ENCODE measurements around the gene SUSD1. TPM values are rescaled to one million over a fixed set of nuclear protein-coding genes. Genes with fewer than 3 reads are reported as not detected.

Gene SUSD1
- total RNA-seq, 1 donor from 2014 or later: 19.9 TPM

DNA sequence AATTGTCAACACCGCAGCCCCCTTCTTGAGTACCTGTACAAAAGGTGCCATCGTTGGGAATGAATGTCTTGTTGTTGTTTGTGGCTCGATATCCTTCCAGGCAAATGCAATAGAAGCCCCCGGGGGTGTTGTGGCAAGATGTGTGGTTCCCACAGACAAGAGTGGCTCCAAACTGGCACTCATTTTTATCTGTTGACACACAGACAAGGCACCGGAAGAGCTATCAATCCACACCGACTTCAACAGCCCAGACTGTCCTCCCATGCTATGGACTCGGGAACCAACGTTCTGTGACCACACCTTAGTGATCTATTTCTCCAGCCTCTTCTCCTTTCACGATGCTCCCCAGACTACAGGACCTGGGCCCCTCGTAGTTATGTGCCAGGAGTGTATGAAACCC lies 25.9 kb downstream of the SUSD1 start:
- H3K36me3 Mint-ChIP-seq (ENCODE audit: unreplicated experiment): no peaks in the 10 kb centered on the region
- no peaks in the 10 kb centered on the region for H3K27me3 Mint-ChIP-seq (ENCODE audit: unreplicated experiment)
- H3K27ac Mint-ChIP-seq (ENCODE audit: unreplicated experiment): no peak overlapping the region
- no peak for DNase-seq
- H3K9me3 Mint-ChIP-seq (ENCODE audit: unreplicated experiment): no peaks in the 10 kb centered on the region
- H3K4me3 Mint-ChIP-seq (ENCODE audit: unreplicated experiment): no peak overlapping the region
- TF ChIP-seq, protein P1, sequence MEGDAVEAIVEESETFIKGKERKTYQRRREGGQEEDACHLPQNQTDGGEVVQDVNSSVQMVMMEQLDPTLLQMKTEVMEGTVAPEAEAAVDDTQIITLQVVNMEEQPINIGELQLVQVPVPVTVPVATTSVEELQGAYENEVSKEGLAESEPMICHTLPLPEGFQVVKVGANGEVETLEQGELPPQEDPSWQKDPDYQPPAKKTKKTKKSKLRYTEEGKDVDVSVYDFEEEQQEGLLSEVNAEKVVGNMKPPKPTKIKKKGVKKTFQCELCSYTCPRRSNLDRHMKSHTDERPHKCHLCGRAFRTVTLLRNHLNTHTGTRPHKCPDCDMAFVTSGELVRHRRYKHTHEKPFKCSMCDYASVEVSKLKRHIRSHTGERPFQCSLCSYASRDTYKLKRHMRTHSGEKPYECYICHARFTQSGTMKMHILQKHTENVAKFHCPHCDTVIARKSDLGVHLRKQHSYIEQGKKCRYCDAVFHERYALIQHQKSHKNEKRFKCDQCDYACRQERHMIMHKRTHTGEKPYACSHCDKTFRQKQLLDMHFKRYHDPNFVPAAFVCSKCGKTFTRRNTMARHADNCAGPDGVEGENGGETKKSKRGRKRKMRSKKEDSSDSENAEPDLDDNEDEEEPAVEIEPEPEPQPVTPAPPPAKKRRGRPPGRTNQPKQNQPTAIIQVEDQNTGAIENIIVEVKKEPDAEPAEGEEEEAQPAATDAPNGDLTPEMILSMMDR (IDR thresholded peaks at IDR 0.05; ENCODE audit: partially characterized antibody, unreplicated experiment): no peak
- no peaks in the 10 kb centered on the region for H3K4me1 Mint-ChIP-seq (ENCODE audit: low read depth, unreplicated experiment)

DNA sequence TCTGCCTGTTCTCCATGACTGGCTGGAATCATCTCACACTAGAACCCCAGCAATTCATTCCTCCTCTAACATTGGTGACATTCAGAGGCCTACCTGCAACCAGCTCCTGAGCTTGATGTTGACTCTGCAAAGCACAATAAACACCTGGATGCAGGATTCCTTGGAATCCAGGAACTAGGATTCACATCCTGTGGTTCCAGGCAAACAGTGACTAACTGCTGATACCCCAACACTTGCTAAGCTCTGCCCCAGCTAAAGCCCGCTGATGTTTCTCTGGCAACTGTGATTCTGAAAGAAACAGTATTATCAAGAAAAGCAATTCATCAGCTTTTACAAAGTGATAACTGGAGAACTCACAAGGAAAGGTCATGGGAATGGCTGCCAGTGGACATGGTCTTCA lies 29.2 kb downstream of the SUSD1 start:
- H3K9me3 Mint-ChIP-seq (ENCODE audit: unreplicated experiment): no peaks in the 10 kb centered on the region
- H3K27me3 Mint-ChIP-seq (ENCODE audit: unreplicated experiment): no peaks in the 10 kb centered on the region
- H3K27ac Mint-ChIP-seq (ENCODE audit: unreplicated experiment): no peak overlapping the region
- H3K4me3 Mint-ChIP-seq (ENCODE audit: unreplicated experiment): no peak overlapping the region
- no peak for DNase-seq
- no peaks in the 10 kb centered on the region for H3K4me1 Mint-ChIP-seq (ENCODE audit: low read depth, unreplicated experiment)
- H3K36me3 Mint-ChIP-seq (ENCODE audit: unreplicated experiment): no peaks in the 10 kb centered on the region
- TF ChIP-seq, protein P1 (IDR thresholded peaks at IDR 0.05; ENCODE audit: partially characterized antibody, unreplicated experiment): no peak

DNA sequence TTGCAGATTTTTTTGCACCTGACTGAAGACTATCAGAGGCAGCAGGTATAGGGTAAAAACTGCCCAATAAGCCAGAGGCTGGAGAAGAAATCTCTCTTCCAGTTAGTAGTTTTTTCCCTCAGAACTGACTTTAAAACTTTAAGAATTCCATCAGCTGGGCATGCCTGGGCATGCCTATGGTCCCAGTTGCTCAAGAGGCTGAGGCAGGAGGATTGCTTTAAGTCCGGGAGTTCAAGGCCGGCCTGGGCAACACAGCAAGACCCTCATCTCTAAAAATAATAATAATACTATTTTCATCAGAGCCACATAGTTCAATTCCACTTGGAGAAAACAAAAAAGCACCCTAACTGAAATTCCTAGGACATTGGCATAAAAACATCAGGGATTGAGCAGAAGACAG lies 30.3 kb downstream of the SUSD1 start:
- TF ChIP-seq, protein P1 (IDR thresholded peaks at IDR 0.05; ENCODE audit: partially characterized antibody, unreplicated experiment): no peak
- no peaks in the 10 kb centered on the region for H3K36me3 Mint-ChIP-seq (ENCODE audit: unreplicated experiment)

DNA sequence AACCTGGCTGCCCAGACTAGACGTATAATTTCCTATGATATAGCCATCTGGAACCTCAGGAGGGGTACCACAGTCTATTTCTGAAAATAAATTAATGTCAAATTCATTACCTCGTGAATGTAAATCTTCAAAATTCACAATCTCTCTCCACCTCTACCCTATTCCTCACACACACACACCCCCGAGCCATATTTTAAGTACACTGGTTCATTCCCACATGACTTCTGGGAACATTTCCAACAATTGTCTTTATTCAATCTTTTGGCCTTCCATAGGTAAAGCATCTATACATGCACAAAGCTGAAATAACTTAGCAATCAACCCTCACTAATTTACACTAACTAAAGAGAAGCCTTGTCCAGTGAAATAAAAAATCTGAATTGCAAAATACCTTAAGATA lies 32.7 kb downstream of the SUSD1 start:
- Mint-ChIP-seq H3K4me1 (ENCODE audit: low read depth, unreplicated experiment) (no peaks in the 10 kb centered on the region), H3K27ac (ENCODE audit: unreplicated experiment) (no peak overlapping the region), H3K36me3 (ENCODE audit: unreplicated experiment) (no peaks in the 10 kb centered on the region), H3K27me3 (ENCODE audit: unreplicated experiment) (no peaks in the 10 kb centered on the region), H3K4me3 (ENCODE audit: unreplicated experiment) (no peak overlapping the region), H3K9me3 (ENCODE audit: unreplicated experiment) (no peaks in the 10 kb centered on the region)
- DNase-seq: no peak
- TF ChIP-seq, protein P1 (IDR thresholded peaks at IDR 0.05; ENCODE audit: partially characterized antibody, unreplicated experiment): no peak

More for the DNA sequence above, 30.3 kb downstream of the SUSD1 start:
- H3K4me3 Mint-ChIP-seq (ENCODE audit: unreplicated experiment): no peak overlapping the region
- H3K4me1 Mint-ChIP-seq (ENCODE audit: low read depth, unreplicated experiment): no peaks in the 10 kb centered on the region
- DNase-seq: no peak
- no peak overlapping the region for H3K27ac Mint-ChIP-seq (ENCODE audit: unreplicated experiment)
- H3K9me3 Mint-ChIP-seq (ENCODE audit: unreplicated experiment): no peaks in the 10 kb centered on the region
- H3K27me3 Mint-ChIP-seq (ENCODE audit: unreplicated experiment): no peaks in the 10 kb centered on the region

DNA sequence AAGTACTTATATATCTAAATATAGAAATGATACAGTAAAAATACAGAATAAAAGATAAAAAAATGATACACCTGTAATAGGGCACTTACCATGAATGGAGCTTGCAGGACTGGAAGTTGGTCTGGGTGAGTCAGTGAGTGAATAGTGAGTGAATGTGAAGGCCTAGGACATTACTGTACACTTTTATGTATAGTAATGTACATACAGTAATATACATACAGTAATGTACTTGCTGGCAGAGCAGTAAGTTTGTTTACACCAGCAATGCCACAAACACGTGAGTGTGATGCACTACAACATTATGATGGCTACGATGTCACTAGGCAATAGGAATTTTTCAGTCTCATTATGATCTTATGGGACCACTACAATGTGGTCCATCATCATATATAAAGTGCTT lies 34.2 kb downstream of the SUSD1 start:
- TF ChIP-seq, protein P1 (IDR thresholded peaks at IDR 0.05; ENCODE audit: partially characterized antibody, unreplicated experiment): no peak
- no peak overlapping the region for H3K27ac Mint-ChIP-seq (ENCODE audit: unreplicated experiment)

More for the DNA sequence above, 34.2 kb downstream of the SUSD1 start:
- Mint-ChIP-seq H3K4me1 (ENCODE audit: low read depth, unreplicated experiment) (no peaks in the 10 kb centered on the region), H3K27me3 (ENCODE audit: unreplicated experiment) (no peaks in the 10 kb centered on the region), H3K36me3 (ENCODE audit: unreplicated experiment) (no peaks in the 10 kb centered on the region), H3K9me3 (ENCODE audit: unreplicated experiment) (no peaks in the 10 kb centered on the region), H3K4me3 (ENCODE audit: unreplicated experiment) (no peak overlapping the region)
- DNase-seq: no peak
